Esophagus squamous epithelium (tissue), 5 donors: ENCODE data around the gene DCC. TPM values are rescaled to one million over a fixed set of nuclear protein-coding genes. Genes with fewer than 3 reads are reported as not detected.

Source experiments
- DNase-seq: peaks from one replicate; lab custom pipeline; 2025; lab: John Stamatoyannopoulos, UW
- H3K27ac ChIP-seq, 4 donors: fragments of 200-600 bp; sonication (generic); one replicate each; pipeline ENCODE4 v1.5.1; 2016 to 2019; ENCODE audit warnings: mild to moderate bottlenecking in 1 of 4
- H3K27me3 ChIP-seq, 4 donors: fragments of 200-600 bp; sonication (generic); 1 replicate in 3 of 4; 2 replicates in 1 of 4; pipeline versions ENCODE4 v1.5.1 to v1.6.0; 2017 to 2021; ENCODE audit warnings: antibody characterized with exemption in 1 of 4
- H3K36me3 ChIP-seq, 3 donors: fragments of 200-600 bp; sonication (generic); one replicate each; pipeline ENCODE4 v1.5.1; 2016 to 2019
- H3K4me1 ChIP-seq, 3 donors: fragments of 200-600 bp; sonication (generic); one replicate each; pipeline ENCODE4 v1.5.1; 2017 to 2019
- H3K4me3 ChIP-seq, 4 donors: fragments of 200-600 bp; sonication (generic); 1 replicate in 3 of 4; 2 replicates in 1 of 4; pipeline ENCODE4 v1.5.1; 2016 to 2019; ENCODE audit warnings: mild to moderate bottlenecking in 2 of 4, moderate library complexity in 1 of 4
- H3K9me3 ChIP-seq, 3 donors: fragments of 200-600 bp; sonication (generic); one replicate each; pipeline ENCODE4 v1.5.1; 2016 to 2019
- CTCF ChIP-seq, 6 experiments: fragments of 450-650 bp in 4 of 6; fragments of 200-600 bp in 2 of 6; sonication (generic) in 2 of 6; IDR thresholded peaks; one replicate each; pipeline ENCODE4 v1.5.1; 2016 to 2019; ENCODE audit warnings: antibody characterized with exemption in 6 of 6, mild to moderate bottlenecking in 4 of 6, moderate library complexity in 4 of 6
- POLR2A ChIP-seq, 4 donors: fragments of 450-650 bp; IDR thresholded peaks; one replicate each; pipeline ENCODE4 v1.6.1; 2017; ENCODE audit warnings: antibody characterized with exemption in 4 of 4, mild to moderate bottlenecking in 4 of 4, moderate library complexity in 3 of 4
- WGBS, 2 donors: methylation state at CpG; one replicate each; pipeline ENCODE4 v1.1.5; 2018; 5-methylcytosine and 5-hydroxymethylcytosine counted together
- intact Hi-C: fragments of 100-400 bp; cut with DNase I; formaldehyde crosslinking; loops from one replicate; pipeline ENCODE4 v1.15.0; 2022
- total RNA-seq, 4 donors: library from RNA; depleted of rRNA; stranded (reverse); fragments of >200 nt; gene quantifications; one replicate each; pipeline ENCODE4 v1.1.0, GENCODE V29; 2016
- donor health status: DM: yes; HTN: yes; CAD: no.

The DCC gene
- total RNA-seq, 4 donors from 2014 or later: 0.06 to 0.95 TPM; not detected in 2

GRCh38 chr18:53527365-53527764, 1187.4 kb downstream of the DCC start:
- DNase-seq: no peak
- no peaks in the 10 kb centered on the region for H3K36me3 ChIP-seq
- H3K27ac ChIP-seq: no peak overlapping the region
- TF ChIP-seq POLR2A (IDR thresholded peaks at IDR 0.05) (no peak), CTCF (IDR thresholded peaks at IDR 0.05) (no peak)
- H3K27me3 ChIP-seq: no peaks in the 10 kb centered on the region
- H3K9me3 ChIP-seq: no peaks in the 10 kb centered on the region
- H3K4me1 ChIP-seq: no peaks in the 10 kb centered on the region
- WGBS, 2 donors: 61 to 77% methylated on average over 2 of the region's 2 CpGs
- no peak overlapping the region for H3K4me3 ChIP-seq
- intact Hi-C loops: no loop called here

GRCh38 chr18:53531187-53531586, 1191.2 kb downstream of the DCC start:
- intact Hi-C loops: no loop called here
- DNase-seq: no peak
- no peak overlapping the region for H3K4me3 ChIP-seq
- H3K9me3 ChIP-seq: no peaks in the 10 kb centered on the region
- H3K27ac ChIP-seq: no peak overlapping the region
- TF ChIP-seq POLR2A (IDR thresholded peaks at IDR 0.05): no peak
- no peak for TF ChIP-seq CTCF (IDR thresholded peaks at IDR 0.05)
- H3K4me1 ChIP-seq: no peaks in the 10 kb centered on the region
- no peaks in the 10 kb centered on the region for H3K36me3 ChIP-seq
- no peaks in the 10 kb centered on the region for H3K27me3 ChIP-seq

- intact Hi-C loops: no loop called here
- no peaks in the 10 kb centered on the region for H3K4me1 ChIP-seq
- H3K27me3 ChIP-seq: no peaks in the 10 kb centered on the region
- no peak overlapping the region for H3K27ac ChIP-seq
- no peak overlapping the region for H3K4me3 ChIP-seq
- 35 to 54% methylated on average over 1 of the region's 1 CpG for WGBS, 2 donors
- no peaks in the 10 kb centered on the region for H3K9me3 ChIP-seq
- H3K36me3 ChIP-seq: no peaks in the 10 kb centered on the region
- no peak for DNase-seq
- no peak for TF ChIP-seq CTCF (IDR thresholded peaks at IDR 0.05)
- no peak for TF ChIP-seq POLR2A (IDR thresholded peaks at IDR 0.05)
Observed at GRCh38 chr18:53531896-53532295, 1191.9 kb downstream of the DCC start.

GRCh38 chr18:53534203-53534602, 1194.2 kb downstream of the DCC start:
- H3K27ac ChIP-seq: no peak overlapping the region
- no peaks in the 10 kb centered on the region for H3K4me1 ChIP-seq
- 67 to 71% methylated on average over 1 of the region's 1 CpG for WGBS, 2 donors
- no peaks in the 10 kb centered on the region for H3K27me3 ChIP-seq
- DNase-seq: no peak
- no peak overlapping the region for H3K4me3 ChIP-seq
- no peak for TF ChIP-seq CTCF (IDR thresholded peaks at IDR 0.05)
- no peaks in the 10 kb centered on the region for H3K36me3 ChIP-seq
- intact Hi-C loops: no loop called here
- H3K9me3 ChIP-seq: no peaks in the 10 kb centered on the region

GRCh38 chr18:53534695-53535094, 1194.7 kb downstream of the DCC start:
- Histone ChIP-seq H3K27ac (no peak overlapping the region), H3K4me1 (no peaks in the 10 kb centered on the region), H3K36me3 (no peaks in the 10 kb centered on the region), H3K27me3 (no peaks in the 10 kb centered on the region), H3K9me3 (no peaks in the 10 kb centered on the region), H3K4me3 (no peak overlapping the region)
- DNase-seq: no peak
- 56 to 78% methylated on average over 3 of the region's 3 CpGs for WGBS, 2 donors
- TF ChIP-seq POLR2A (IDR thresholded peaks at IDR 0.05) (no peak), CTCF (IDR thresholded peaks at IDR 0.05) (no peak)
- intact Hi-C loops: no loop called here
